GM06990 (cell line): ENCODE measurements around the gene ZNF8.
A peak's percentile ranks its signal among the peaks of the same experiment; 100 is the strongest.
"Not testable (repeated sequence)": the region's sequence is repeated elsewhere in the genome, so short reads cannot be mapped to it uniquely, and the experiment has no call there.

ENCODE experiments used
- DNase-seq: peaks from one replicate; pipeline ENCODE4 v3.0.0-alpha.2; 2011; ENCODE audit not compliant: insufficient read length; ENCODE audit errors: extremely low read depth
- H3K27me3 ChIP-seq: replicated peaks from 2 replicates; pipeline ENCODE4 v1.6.0; 2011; ENCODE audit warnings: low read length; ENCODE audit not compliant: control insufficient read depth, insufficient read depth
- H3K36me3 ChIP-seq: 2 replicates; pipeline ENCODE4 v1.5.1; 2011; ENCODE audit warnings: low read length; ENCODE audit not compliant: control insufficient read depth, insufficient read depth
- H3K4me3 ChIP-seq: replicated peaks from 2 replicates; pipeline ENCODE4 v1.5.1; 2011; ENCODE audit warnings: low read depth, mild to moderate bottlenecking, control low read depth, low read length
- CTCF ChIP-seq: IDR thresholded peaks from 2 replicates; pipeline ENCODE4 v1.5.1; 2011; ENCODE audit warnings: low read length, control low read depth, mild to moderate bottlenecking, inconsistent platforms; ENCODE audit not compliant: insufficient read depth, poor library complexity, severe bottlenecking

The ZNF8 gene

GRCh38 chr19:58278541-58279041, at the start of gene ZNF8:
Gene ZNF8 (plus strand): TSS chr19:58278955. CDS start chr19:58279082, 127 bp downstream.
- no peak for TF ChIP-seq CTCF
- Histone ChIP-seq H3K4me3 (peak within 1 kb of the TSS; percentile 83), H3K27me3 (no peaks in the 10 kb centered on the region), H3K36me3 (peaks cover 5% of the 10 kb centered on the region)
- peak; percentile 96 for DNase-seq

GRCh38 chr19:58229255-58229639, 49.5 kb upstream of the ZNF8 start:
- H3K4me3 ChIP-seq = peak overlapping the region; percentile 96
- TF ChIP-seq CTCF = peak; percentile 55
- no peaks in the 10 kb centered on the region for H3K27me3 ChIP-seq
- DNase-seq = no peak
- H3K36me3 ChIP-seq = peaks cover 19% of the 10 kb centered on the region

GRCh38 chr19:58237324-58237723, 41.4 kb upstream of the ZNF8 start:
- Histone ChIP-seq H3K4me3 (no peak overlapping the region), H3K27me3 (no peaks in the 10 kb centered on the region), H3K36me3 (peaks cover 29% of the 10 kb centered on the region)
- no peak for DNase-seq
- no peak for TF ChIP-seq CTCF

GRCh38 chr19:58243351-58243750, 35.4 kb upstream of the ZNF8 start:
- no peak for TF ChIP-seq CTCF
- H3K27me3 ChIP-seq = no peaks in the 10 kb centered on the region
- H3K36me3 ChIP-seq = peaks cover 45% of the 10 kb centered on the region
- DNase-seq = no peak
- H3K4me3 ChIP-seq = no peak overlapping the region

GRCh38 chr19:58248886-58249285, 29.9 kb upstream of the ZNF8 start:
- TF ChIP-seq CTCF = no peak
- no peaks in the 10 kb centered on the region for H3K27me3 ChIP-seq
- H3K4me3 ChIP-seq = no peak overlapping the region
- DNase-seq = no peak
- H3K36me3 ChIP-seq = peaks cover 43% of the 10 kb centered on the region

- DNase-seq = no peak
- Histone ChIP-seq H3K36me3 (peaks cover 29% of the 10 kb centered on the region), H3K27me3 (no peaks in the 10 kb centered on the region), H3K4me3 (no peak overlapping the region)
- no peak for TF ChIP-seq CTCF
Observed at GRCh38 chr19:58252102-58252685, 26.6 kb upstream of the ZNF8 start.

GRCh38 chr19:58258259-58258658, 20.5 kb upstream of the ZNF8 start:
- peaks cover 14% of the 10 kb centered on the region for H3K36me3 ChIP-seq
- DNase-seq, H3K27me3 ChIP-seq, H3K4me3 ChIP-seq: not testable (repeated sequence)
